ENCODE data around the gene NUP50.

GRCh38 chr22:45127866-45128265 is 35.9 kb upstream of the NUP50 start:
- TF ChIP-seq, protein P1, sequence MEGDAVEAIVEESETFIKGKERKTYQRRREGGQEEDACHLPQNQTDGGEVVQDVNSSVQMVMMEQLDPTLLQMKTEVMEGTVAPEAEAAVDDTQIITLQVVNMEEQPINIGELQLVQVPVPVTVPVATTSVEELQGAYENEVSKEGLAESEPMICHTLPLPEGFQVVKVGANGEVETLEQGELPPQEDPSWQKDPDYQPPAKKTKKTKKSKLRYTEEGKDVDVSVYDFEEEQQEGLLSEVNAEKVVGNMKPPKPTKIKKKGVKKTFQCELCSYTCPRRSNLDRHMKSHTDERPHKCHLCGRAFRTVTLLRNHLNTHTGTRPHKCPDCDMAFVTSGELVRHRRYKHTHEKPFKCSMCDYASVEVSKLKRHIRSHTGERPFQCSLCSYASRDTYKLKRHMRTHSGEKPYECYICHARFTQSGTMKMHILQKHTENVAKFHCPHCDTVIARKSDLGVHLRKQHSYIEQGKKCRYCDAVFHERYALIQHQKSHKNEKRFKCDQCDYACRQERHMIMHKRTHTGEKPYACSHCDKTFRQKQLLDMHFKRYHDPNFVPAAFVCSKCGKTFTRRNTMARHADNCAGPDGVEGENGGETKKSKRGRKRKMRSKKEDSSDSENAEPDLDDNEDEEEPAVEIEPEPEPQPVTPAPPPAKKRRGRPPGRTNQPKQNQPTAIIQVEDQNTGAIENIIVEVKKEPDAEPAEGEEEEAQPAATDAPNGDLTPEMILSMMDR (IDR thresholded peaks at IDR 0.05) = no peak
- TF ChIP-seq POLR2A (IDR thresholded peaks at IDR 0.05) (no peak), EP300 (IDR thresholded peaks at IDR 0.05) (no peak)
